Head of caudate nucleus (tissue), 42 donors: ENCODE measurements around the gene IGSF22.

ENCODE experiments used
- DNase-seq, 42 donors: peaks; one replicate each; pipeline versions ENCODE4 v3.0.0 to v3.0.0-alpha.2; 2020 to 2021; ENCODE audit warnings: mixed read lengths in 7 of 42
- intact Hi-C: fragments of 100-400 bp; cut with DNase I; formaldehyde crosslinking; loops from one replicate; pipeline ENCODE4 v1.15.0; 2022

IGSF22 gene

DNA sequence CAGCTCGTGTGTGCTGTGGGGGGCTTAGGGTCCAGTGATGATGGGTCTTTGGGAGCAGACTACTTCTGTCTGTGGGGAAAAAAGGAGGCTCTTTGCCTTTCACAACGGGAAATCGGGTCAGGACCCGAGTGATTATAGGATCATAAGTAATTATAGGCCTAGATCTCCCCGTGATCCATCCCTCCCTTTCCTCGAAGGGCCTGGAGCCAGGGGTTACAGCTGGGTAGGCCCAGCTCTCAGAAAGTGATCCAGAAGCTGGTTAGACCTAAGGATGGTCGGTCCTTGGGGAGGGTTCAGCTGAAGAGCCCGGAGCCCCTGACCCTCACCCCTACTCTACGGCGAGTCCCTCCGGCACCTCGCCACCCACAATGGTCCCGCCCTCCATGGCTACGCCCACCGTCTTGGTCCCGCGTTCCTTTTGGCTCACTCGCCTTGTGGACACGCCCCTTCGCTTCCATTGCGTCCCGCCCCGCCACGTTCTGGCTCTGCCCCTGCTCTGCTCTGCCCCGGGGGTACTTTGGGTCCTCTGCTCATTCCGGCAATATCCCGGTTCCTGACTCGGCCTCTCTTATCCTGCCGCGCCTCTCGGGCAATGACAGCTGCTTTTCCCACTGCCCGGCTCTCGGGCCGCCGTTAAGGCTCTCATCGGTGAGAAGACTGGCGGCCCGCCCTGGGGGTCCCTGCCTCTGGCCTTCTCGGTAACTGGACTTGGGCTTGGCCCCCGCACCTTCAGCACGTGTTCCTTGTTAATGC lies 5.0 kb downstream of the IGSF22 start:
- peak; percentile 67 to 95 (median 87) for DNase-seq
- intact Hi-C loops: no loop called here

- DNase-seq: peak in 2 of 42 donors; percentile 27 to 66
- intact Hi-C loops: no loop called here
These were observed 5.7 kb downstream of the IGSF22 start for GRCh38 chr11:18720091-18720807.

DNA sequence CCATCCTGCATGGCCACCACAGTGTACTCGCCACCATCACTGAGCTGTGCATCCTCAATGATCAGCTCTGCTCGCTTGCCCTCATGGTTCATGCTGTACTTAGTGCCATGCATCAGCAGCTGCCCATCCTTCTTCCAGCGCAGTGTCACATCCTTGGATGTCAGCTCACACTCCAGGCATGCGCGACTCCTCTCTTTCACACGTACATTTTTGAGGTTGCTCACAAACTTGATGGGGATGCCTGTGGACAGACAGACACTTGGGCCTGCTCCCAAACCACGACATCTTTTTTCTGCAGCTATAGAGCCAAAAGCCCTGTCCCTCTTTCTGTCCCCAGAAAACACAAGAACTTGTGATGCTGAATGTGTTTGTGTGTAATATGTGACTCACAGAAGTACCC lies 10.5 kb downstream of the IGSF22 start:
- intact Hi-C loops: no loop called here
- no peak for DNase-seq

GRCh38 chr11:18714443-18714780 lies 11.6 kb downstream of the IGSF22 start:
- intact Hi-C loops: no loop called here
- DNase-seq: peak in 1 of 42 donors; percentile 8

DNA sequence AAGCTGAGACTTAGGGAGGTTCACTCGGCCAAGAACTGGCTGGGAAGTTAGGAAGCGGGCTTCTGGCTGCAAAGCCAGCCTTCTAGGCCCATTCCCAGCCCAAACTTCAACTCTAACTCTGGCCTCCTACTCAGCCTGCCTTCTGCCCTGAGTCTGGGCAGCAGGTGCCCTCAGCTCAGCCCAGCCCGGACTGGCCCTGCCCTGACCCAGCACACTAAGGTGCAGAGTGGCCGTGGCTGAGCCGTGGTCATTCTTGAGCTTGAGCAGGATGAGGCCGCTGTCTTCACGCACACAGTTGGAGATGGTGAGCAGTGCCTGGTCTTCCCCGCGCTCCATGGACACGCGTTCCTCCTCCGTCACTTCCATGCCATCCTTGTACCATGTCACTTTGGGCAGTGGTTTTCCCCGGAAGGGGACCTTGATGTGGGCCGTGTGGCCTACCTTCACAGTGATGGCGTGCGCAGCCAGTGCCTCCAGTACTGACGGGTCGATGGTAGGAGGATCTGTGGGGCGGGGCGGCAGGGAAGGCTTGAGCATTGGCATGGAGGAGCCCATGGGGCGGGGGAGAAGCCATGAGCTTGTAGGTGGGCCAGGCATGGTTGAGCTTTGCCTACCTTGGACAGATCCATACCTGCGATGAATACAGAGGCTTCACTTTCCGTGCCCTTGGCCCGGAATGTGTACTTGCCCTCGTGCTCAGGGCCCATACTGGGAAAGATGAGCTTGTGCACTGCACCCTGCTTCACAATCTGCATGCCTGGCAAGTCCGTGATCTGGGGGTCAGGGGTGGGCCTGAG lies 12.1 kb downstream of the IGSF22 start:
- intact Hi-C loops: no loop called here
- DNase-seq: peak in 1 of 42 donors; percentile 12

GRCh38 chr11:18710545-18710944 lies 15.4 kb downstream of the IGSF22 start:
- DNase-seq: no peak
- intact Hi-C loops: no loop called here

DNA sequence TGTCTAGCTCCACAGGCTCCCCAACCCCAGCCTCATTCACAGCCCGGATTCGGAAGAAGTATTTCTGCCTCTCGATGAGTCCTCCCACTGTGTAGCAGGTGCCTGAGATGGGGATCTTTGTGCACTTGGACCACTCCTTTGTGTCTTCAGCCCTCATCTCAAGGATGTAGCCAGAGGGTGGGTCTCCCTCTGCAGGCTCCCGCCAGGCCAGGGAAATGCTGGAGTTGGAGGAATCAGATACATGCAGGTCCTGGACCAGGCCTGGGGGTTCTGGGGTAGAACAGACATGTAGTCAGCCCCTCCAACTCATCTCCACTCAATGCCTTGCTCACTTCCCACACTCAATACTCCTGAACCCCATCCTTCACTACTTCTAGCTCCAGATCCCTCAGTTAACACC lies 16.6 kb downstream of the IGSF22 start:
- DNase-seq: no peak
- intact Hi-C loops: loop anchor here (10.0 kb wide), 1 partner anchor 185 kb away; the partner anchor contains the start of gene TSG101

GRCh38 chr11:18707811-18708340 lies 18.1 kb downstream of the IGSF22 start:
- DNase-seq: no peak
- intact Hi-C loops: loop anchor here (10.0 kb wide), 1 partner anchor 183 kb away; the partner anchor contains the start of gene TSG101

- intact Hi-C loops: loop anchor here (10.0 kb wide), 1 partner anchor 182 kb away; the partner anchor contains the start of gene TSG101
- DNase-seq: peak in 34 of 42 donors; percentile 36 to 86 (median 64)
These were observed 19.4 kb downstream of the IGSF22 start for GRCh38 chr11:18706330-18707243.

GRCh38 chr11:18705651-18706281 lies 20.2 kb downstream of the IGSF22 start:
- intact Hi-C loops: loop anchor here (10.0 kb wide), 1 partner anchor 181 kb away; the partner anchor contains the start of gene TSG101
- peak in 11 of 42 donors; percentile 11 to 63 (median 43) for DNase-seq

- intact Hi-C loops: loop anchor here (10.0 kb wide), 1 partner anchor 180 kb away; the partner anchor contains the start of gene TSG101
- peak in 4 of 42 donors; percentile 11 to 44 (median 26) for DNase-seq
These were observed 21.3 kb downstream of the IGSF22 start for GRCh38 chr11:18704698-18705097.

DNA sequence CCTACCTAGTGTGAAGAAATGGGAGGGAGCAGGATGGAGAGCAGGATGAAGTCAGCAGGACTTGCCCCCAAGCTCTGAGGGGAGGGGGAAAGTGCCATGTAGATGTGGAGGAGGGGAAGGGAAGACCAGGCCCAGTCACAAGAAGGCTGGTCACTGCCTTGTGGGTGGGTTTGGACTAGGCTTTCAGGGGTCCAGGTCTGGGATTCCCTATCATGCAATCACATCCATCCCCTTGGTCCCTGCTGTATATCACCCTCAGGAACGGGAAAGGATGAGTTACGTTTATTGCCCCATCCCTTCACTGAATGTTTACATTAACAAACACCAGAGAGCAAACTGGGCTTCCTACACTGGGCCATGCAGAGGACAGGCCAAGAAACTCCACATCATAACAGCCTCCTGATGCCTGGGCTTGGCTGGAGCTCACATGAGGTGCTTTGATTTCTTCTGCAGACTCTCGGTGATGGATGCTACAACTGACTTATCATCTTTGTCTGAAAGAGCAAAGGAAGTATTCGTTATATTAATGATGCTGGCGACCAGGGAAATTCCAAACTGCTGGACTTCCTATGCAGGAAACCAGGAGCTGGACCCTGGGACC lies 21.8 kb downstream of the IGSF22 start:
- intact Hi-C loops: loop anchor here (10.0 kb wide), 1 partner anchor 179 kb away; the partner anchor contains the start of gene TSG101
- DNase-seq: no peak

DNA sequence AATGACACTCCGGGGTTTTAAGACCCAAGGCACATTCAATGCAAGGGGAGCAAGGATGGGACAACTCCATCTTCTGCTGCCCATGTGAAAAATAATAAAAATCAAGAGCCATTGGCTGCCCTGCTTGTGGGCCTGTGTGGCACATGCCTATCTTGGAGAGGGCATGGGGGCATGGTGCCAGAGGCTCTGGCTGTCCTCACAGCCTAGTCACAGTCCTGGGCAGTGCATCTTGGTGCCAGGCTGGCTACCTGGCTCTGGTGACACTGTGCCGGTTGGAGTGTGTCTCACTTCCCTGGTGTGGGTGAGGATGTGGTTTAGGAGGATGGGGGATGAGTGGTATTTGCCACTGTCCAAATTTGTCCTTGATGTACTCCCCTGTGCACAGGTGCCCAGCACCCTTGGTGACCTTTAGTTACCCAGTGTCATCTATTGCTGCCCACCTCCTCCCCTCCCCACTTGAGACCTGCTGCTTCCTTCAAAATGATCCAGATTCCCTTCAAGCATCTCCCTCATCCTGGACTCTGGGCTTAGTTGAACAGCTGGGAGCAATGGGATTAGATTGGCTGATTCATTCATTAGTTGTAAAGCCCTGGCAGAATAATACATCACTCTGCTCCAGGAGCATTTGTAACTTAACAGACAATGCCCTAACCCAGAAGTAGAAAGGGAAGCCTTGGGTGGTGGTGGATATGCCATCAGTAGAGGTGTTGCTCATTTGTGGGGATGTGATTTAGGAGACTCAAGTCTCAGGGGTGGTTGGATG lies 22.8 kb downstream of the IGSF22 start:
- DNase-seq: peak in 5 of 42 donors; percentile 13 to 47 (median 28)
- intact Hi-C loops: loop anchor here (10.0 kb wide), 1 partner anchor 178 kb away; the partner anchor contains the start of gene TSG101

DNA sequence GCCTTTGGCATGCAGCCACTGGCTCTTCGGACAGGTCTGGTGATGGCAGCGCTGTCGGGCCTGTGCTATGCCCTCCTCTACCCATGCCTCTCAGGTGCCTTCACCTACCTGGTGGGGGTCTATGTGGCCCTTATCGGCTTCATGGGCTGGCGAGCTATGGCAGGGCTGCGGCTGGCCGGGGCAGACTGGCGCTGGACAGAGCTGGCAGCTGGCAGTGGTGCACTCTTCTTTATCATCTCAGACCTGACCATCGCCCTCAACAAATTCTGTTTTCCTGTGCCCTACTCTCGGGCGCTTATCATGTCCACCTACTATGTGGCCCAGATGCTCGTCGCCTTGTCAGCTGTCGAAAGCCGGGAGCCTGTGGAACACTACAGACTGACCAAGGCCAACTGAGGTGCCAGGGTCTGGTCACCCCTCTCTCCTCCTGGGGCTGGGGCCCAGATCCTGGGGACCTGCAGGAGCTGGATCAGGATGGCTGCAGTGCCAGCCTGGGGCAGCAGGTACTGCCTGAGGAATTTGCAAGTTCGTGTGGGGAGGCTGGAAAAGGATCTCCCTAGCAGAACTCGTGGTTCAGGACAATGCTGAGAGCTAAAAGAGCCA lies 24.3 kb downstream of the IGSF22 start:
- DNase-seq: no peak
- intact Hi-C loops: loop anchor here (10.0 kb wide), 1 partner anchor 177 kb away; the partner anchor contains the start of gene TSG101

GRCh38 chr11:18700872-18701271 lies 25.1 kb downstream of the IGSF22 start:
- DNase-seq: no peak
- intact Hi-C loops: loop anchor here (10.0 kb wide), 1 partner anchor 176 kb away; the partner anchor contains the start of gene TSG101

GRCh38 chr11:18700375-18700774 lies 25.6 kb downstream of the IGSF22 start:
- intact Hi-C loops: loop anchor here (10.0 kb wide), 1 partner anchor 176 kb away; the partner anchor contains the start of gene TSG101
- DNase-seq: peak in 8 of 42 donors; percentile 8 to 50 (median 32)
